DOHH2 (cell line): Measurements from ENCODE around the gene SSBP3.

Experiments
- H3F3A ChIP-seq: fragments of 200-600 bp; sonication (generic), shearing (Covaris generic); 2 replicates; pipeline ENCODE4 v1.6.0; 2016; ENCODE audit warnings: antibody characterized with exemption, mild to moderate bottlenecking; ENCODE audit not compliant: control insufficient read depth, insufficient read depth
- H3K27ac ChIP-seq: fragments of 200-600 bp; sonication (generic); 2 replicates; pipeline ENCODE4 v1.5.1; 2014; ENCODE audit warnings: low read depth, mild to moderate bottlenecking, low read length, moderate library complexity
- H3K27me3 ChIP-seq: fragments of 200-600 bp; sonication (generic); 2 replicates; pipeline ENCODE4 v1.6.1; 2014; ENCODE audit warnings: mild to moderate bottlenecking, low read length, mixed read lengths; ENCODE audit not compliant: control insufficient read depth
- H3K36me3 ChIP-seq: fragments of 200-600 bp; sonication (generic); 2 replicates; pipeline ENCODE4 v1.6.1; 2014; ENCODE audit warnings: mild to moderate bottlenecking, low read length, moderate library complexity, mixed read lengths; ENCODE audit not compliant: control insufficient read depth
- H3K4me1 ChIP-seq: fragments of 200-600 bp; sonication (generic); 2 replicates; pipeline ENCODE4 v1.6.1; 2014; ENCODE audit warnings: mild to moderate bottlenecking, low read length, mixed read lengths; ENCODE audit not compliant: control insufficient read depth
- H3K4me2 ChIP-seq: fragments of 200-600 bp; sonication (generic); 2 replicates; pipeline ENCODE4 v1.6.0; 2014; ENCODE audit warnings: mild to moderate bottlenecking, low read length, moderate library complexity
- H3K4me3 ChIP-seq: fragments of 200-600 bp; sonication (generic); 2 replicates; pipeline ENCODE4 v1.5.1; 2014; ENCODE audit warnings: mild to moderate bottlenecking, low read length, mixed read lengths
- H3K79me2 ChIP-seq: fragments of 200-600 bp; sonication (generic); 2 replicates; pipeline ENCODE4 v1.6.1; 2014; ENCODE audit warnings: mild to moderate bottlenecking, low read length, mixed read lengths; ENCODE audit not compliant: control insufficient read depth
- H3K9me2 ChIP-seq: fragments of 200-600 bp; sonication (generic); replicated peaks from 2 replicates; pipeline ENCODE4 v1.6.1; 2014; ENCODE audit warnings: mild to moderate bottlenecking, low read length, mixed read lengths; ENCODE audit not compliant: control insufficient read depth
- H3K9me3 ChIP-seq: fragments of 200-600 bp; sonication (generic); 2 replicates; pipeline ENCODE4 v1.6.1; 2014; ENCODE audit warnings: antibody characterized with exemption, low read length, mixed read lengths; ENCODE audit not compliant: control insufficient read depth, insufficient read depth
- H4K20me1 ChIP-seq: fragments of 200-600 bp; sonication (generic); 2 replicates; pipeline ENCODE4 v1.6.0; 2014; ENCODE audit warnings: low read depth, mild to moderate bottlenecking, antibody characterized with exemption, low read length, moderate library complexity; ENCODE audit not compliant: control insufficient read depth, insufficient read depth
- CTCF ChIP-seq: fragments of 200-600 bp; sonication (generic); IDR thresholded peaks from one replicate; pipeline ENCODE4 v1.5.1; 2014; ENCODE audit warnings: antibody characterized with exemption, mild to moderate bottlenecking, low read depth, low read length; ENCODE audit not compliant: poor library complexity, severe bottlenecking
- EZH2phosphoT487 ChIP-seq: fragments of 200-600 bp; sonication (generic); IDR thresholded peaks from 2 replicates; pipeline ENCODE4 v1.6.1; 2017; ENCODE audit warnings: borderline replicate concordance, mild to moderate bottlenecking, antibody characterized with exemption, low read length, moderate library complexity, mixed read lengths

SSBP3 gene

GRCh38 chr1:54257876-54258275 is 148.3 kb downstream of the SSBP3 start:
- no peaks in the 10 kb centered on the region for H3F3A ChIP-seq
- no peaks in the 10 kb centered on the region for H4K20me1 ChIP-seq
- TF ChIP-seq EZH2phosphoT487 = no peak
- TF ChIP-seq CTCF = no peak
- no peaks in the 10 kb centered on the region for H3K36me3 ChIP-seq
- no peaks in the 10 kb centered on the region for H3K9me3 ChIP-seq
- H3K4me3 ChIP-seq = no peak overlapping the region
- H3K27ac ChIP-seq = no peak overlapping the region
- no peaks in the 10 kb centered on the region for H3K9me2 ChIP-seq
- H3K4me2 ChIP-seq = no peak overlapping the region
- H3K4me1 ChIP-seq = no peaks in the 10 kb centered on the region
- no peaks in the 10 kb centered on the region for H3K27me3 ChIP-seq
- H3K79me2 ChIP-seq = no peaks in the 10 kb centered on the region

GRCh38 chr1:54257346-54257620 is 148.9 kb downstream of the SSBP3 start:
- Histone ChIP-seq H3K4me1 (no peaks in the 10 kb centered on the region), H3K9me2 (no peaks in the 10 kb centered on the region), H3K9me3 (no peaks in the 10 kb centered on the region), H3F3A (no peaks in the 10 kb centered on the region), H4K20me1 (no peaks in the 10 kb centered on the region), H3K27ac (no peak overlapping the region), H3K79me2 (no peaks in the 10 kb centered on the region), H3K4me2 (no peak overlapping the region), H3K27me3 (no peaks in the 10 kb centered on the region), H3K4me3 (no peak overlapping the region), H3K36me3 (no peaks in the 10 kb centered on the region)
- TF ChIP-seq CTCF (no peak), EZH2phosphoT487 (no peak)

GRCh38 chr1:54256522-54257345 is 149.5 kb downstream of the SSBP3 start:
- Histone ChIP-seq H3K4me2 (no peak overlapping the region), H3F3A (no peaks in the 10 kb centered on the region), H3K36me3 (no peaks in the 10 kb centered on the region), H3K9me3 (no peaks in the 10 kb centered on the region), H3K9me2 (no peaks in the 10 kb centered on the region), H3K27me3 (no peaks in the 10 kb centered on the region), H4K20me1 (no peaks in the 10 kb centered on the region), H3K79me2 (no peaks in the 10 kb centered on the region), H3K4me1 (no peaks in the 10 kb centered on the region), H3K27ac (no peak overlapping the region), H3K4me3 (no peak overlapping the region)
- TF ChIP-seq EZH2phosphoT487 (no peak), CTCF (no peak)
